Activated CD8-positive, alpha-beta memory T cell treated with anti-CD3 and anti-CD28 coated beads, Interleukin-2, amount 50 U/mL, for 1 hour (primary cell): ENCODE data around the gene AGXT.

Experiments used
- DNase-seq: peaks from one replicate; pipeline ENCODE4 v3.0.0-alpha.2; 2020; ENCODE audit errors: extremely low read depth

The AGXT gene

DNA sequence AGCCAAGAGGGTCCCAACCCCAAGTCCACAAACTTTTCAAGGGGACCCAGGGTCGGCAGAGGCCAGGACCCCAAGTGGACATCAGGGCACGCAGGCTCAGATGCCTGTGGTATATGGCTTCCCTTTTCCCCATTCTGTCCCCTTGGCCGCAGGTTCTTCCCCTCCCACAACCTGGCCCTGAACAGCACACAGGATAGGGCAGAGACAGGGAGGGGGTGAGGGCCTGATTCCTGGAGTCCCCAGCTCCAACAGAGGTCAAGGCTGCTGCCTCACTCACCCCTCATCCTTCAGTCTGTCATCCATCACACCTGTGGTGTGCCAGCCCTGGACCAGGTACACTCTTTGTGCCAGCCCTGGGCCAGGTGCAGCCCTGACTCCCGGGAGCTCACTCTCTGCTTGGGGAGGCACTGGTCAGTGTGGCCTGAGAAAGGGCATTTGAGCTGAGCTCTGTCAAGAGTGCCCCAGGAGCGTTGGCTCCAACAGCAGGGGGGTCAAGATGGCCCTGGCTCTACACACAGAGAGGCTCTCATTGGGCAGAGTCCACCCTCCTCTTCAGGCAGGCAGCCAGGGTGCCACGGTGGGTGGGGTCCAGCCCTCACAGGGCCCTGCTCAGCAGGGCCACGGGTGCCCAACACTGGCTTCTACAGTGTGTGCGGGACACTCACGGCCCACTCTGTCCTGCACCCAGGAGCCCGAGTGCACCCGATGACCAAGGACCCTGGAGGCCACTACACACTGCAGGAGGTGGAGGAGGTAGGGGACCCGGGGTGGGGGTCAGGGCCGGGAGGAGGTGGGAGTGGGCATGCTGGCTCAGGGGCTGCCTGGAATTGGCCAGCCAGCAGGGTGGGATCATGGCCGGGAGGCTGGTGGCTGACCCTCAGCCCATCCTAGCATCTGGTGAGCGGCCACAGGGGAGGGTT is 1.6 kb downstream of the AGXT start:
- DNase-seq: no peak

DNA sequence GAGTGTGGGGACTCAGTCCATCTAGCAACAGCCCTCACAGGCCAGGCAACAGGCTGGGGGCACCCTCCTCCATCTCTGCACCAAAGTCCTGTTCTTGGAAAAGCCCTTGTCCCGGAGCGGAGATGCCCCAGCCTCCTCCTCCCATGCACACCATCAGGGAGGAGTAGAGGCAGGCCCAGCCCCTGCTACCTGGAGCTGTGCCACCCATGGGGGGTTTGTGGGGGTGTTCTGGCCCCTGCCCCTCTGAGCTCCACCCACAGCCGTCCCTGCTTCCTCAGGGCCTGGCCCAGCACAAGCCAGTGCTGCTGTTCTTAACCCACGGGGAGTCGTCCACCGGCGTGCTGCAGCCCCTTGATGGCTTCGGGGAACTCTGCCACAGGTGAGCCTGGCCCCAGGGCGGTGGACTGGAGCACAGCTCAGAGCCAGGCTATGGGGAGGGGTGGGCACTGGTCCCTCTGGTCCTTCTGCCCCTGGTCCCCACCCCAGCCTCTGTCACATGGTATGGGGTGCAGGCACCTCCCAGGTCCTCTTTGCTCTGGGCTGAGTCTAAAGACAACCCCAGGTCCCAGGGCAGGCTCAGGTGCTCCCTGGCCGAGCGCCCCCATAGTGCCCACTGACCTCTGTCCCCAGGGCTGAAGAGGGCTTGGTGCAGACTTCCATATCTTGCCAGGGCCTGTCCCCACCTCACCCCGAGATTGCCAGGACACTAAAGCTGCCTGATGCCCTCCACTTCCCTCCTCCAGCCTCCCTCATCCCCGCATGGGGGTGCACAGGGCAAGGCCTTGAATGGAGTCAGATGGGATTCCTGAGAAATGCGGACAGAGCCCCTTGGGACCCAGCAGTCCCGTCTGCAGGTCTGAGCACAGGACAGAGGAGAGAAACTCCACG is 2.7 kb downstream of the AGXT start:
- DNase-seq: no peak

DNA sequence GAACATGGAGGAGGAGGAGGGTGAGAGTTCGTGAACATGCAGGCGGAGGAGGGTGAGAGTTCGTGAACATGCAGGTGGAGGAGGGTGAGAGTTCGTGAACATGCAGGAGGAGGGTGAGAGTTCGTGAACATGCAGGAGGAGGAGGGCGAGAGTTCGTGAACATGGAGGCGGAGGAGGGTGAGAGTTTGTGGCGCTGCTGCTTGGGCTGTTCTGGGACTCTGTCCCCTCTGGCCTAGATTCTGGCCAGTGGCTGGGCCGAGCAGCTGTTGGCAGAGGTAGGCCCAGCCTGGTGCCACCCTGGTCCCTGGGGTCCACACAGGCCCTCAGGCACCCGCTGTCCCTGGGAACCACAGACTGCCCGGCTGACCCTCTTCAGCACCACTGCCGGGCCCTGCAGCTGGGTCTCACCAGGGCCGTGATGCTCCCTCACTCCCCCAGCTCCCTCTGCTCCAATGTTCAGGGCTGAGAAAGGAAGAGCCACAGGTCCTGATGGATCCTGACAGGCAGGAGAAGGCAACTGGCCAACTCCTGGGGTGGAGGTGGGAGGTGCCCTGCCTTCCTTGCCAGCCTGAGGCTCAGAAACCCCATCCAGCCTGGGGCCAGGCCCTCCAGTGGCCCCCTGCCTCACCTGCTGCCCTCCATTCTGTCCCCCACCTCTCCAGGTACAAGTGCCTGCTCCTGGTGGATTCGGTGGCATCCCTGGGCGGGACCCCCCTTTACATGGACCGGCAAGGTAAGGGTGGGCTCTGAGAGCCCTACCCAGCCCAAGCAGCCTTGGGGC is 3.9 kb downstream of the AGXT start:
- no peak for DNase-seq

DNA sequence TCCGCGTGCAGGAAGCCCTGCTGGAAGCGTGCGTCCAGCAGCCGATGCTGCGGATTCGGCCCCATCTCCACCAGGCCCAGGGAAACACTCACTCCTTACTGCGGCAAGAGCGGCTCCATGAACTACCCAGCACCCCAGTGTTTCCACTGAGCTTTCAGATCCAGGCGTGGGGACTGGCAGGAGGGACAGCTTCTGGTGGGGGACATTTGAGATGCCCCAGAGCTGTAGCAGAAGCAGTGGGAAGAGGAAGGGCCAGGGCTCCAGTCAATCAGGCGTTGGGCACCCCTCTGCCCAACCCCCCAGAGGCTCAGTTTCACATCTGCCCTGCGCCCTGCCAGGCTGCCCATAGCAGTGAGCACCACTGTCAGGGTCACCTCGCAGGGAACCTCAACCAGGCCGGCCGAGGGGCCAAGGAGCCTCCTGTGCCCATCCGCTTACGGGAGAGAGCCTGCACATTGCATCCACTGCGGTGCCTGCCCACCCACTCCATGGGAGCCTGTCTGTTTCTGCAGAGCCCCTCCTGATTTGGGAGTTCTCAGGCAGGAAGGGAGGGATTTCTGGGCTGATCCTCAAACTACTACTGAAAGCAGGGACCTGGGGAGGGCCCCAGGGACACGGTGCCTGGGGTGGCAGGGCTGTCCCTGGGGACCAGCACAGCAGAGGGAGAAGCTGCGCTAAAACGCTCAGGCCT is 4.6 kb downstream of the AGXT start:
- DNase-seq: no peak

DNA sequence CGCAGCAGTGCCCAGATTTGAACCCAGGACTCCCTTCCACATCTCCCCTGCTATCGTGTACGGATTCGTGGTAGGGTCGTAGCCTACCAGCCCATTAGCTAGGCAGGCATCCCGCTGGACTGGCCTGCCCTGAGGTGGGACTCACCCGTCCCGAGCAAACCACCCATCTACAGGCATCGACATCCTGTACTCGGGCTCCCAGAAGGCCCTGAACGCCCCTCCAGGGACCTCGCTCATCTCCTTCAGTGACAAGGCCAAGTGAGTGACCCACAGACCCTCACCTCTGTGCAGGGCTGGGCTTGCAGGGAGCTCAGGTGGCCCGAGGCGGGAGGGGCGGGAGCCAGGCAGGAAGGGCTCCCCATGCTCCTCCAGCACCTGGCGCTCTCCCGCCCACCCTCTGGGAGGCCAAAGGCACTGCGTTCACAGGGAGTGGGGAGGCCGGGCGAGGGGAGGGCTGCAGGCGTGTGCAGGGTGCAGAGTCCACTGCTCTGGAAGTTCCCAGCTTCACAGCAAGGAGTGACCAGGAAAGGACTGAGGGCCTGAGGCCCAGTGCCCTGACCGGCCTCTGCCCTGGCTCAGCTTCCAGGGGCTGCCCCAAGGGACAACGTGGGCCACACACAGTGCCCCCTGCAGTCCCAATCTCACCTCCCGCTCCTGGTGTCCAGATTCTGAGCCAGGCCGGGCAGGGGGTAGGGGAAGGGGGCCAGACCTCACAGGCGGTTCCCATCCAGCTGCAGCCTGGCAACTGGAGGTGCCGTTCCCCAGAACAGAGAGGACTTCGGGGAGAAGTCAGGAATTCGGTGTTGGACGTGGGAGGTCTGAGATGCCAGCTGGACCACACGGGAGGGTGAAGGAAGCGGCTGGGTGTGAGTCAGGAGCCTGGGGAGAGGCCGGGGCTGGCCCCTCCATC is 5.4 kb downstream of the AGXT start:
- DNase-seq: no peak

DNA sequence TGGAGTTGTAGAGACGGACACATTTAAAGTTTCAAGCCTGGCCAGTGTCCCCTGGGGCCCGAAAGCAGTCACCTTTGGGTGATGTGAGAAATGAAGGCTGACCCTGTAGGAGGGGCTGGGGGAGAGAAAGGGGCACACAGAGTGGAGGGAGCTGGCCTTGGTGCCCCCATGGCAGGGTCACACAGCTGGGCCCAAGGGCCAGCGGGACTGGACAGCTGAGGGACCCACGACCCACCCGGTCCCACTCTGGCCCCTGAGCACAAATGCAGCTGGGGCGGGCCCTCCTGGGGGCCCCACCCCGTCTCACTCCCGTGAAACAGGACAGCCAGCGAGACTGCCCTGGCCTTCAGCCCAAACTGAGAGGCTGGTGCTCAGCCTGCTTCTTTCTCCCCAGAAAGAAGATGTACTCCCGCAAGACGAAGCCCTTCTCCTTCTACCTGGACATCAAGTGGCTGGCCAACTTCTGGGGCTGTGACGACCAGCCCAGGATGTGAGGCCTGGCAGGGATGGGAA is 6.1 kb downstream of the AGXT start:
- DNase-seq: no peak

DNA sequence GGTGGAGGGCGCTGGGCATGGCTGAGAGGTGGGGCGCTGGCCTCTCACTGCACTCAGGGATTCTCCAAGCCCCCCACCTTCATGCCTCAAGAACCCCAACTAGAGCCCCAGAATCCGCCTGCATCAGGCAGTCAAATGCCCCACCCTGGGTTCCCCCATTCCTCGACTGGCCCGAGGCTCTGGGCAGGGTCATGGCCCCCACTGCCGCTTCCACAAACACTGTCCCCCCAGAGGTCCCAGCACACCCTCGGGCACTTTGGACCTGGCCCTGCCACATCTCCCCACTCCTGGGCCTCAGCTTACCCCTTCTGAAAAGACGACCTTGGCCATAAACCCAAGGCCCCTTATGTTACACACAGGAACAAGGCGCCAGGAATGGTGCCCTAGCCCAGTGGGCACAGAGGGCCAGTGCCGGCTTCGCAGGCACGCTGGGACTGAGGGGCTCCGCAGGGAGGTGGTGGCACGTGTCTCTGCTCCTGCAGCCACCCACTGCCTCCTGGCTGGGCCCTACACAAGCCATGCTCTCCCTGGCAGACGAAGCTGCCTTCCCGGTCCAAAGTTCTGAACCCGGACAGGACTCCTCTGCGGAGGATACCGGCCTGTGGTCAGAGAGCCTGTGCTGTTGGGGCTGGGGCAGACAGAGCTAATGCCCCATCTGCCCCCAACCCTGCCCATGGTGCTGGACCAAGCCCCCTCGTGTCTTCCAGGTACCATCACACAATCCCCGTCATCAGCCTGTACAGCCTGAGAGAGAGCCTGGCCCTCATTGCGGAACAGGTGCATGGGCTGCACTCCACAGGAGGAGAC is 6.8 kb downstream of the AGXT start:
- no peak for DNase-seq

GRCh38 chr2:240876035-240876474 is 7.4 kb downstream of the AGXT start:
- DNase-seq: no peak

DNA sequence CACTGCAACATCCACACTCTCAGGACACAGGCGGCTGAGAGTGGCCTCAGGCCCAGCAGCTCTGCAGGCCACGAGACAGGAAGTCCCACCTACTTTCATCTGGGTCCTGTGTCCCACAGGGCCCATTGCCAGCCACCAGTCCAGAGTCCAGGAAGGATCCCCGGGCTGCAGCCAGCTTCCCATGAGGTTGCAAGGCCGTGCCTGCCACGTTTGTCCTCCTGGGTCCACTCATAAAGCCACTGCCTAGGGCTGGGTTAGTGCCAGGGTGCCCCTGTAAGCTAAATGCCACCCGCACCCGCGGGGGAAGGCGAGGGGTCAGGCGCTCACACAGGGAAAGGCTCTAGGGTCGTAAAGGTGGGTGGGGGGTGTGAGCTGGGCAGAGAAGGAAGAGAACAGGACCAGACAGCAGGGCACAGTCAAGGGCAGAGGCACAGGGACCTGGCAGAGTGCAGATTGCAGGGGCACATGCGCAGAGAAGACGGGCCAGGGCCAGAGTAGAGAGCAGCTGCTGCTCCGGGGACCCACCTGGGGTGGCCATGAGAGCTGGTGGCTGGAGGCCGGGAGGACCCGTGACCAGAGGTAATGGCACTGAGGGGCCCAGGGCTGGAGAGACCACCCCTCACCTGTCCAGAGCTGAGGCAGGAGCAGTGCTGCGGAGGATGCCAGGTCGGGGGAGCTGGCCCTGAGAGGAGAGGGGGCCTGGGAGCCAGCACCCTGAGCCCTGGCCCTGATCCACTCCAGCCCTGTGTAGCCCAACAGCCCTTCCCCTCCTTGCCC is 8.0 kb downstream of the AGXT start:
- DNase-seq: no peak

GRCh38 chr2:240877460-240878340 is 9.1 kb downstream of the AGXT start:
- DNase-seq: no peak

GRCh38 chr2:240878341-240878936 is 9.8 kb downstream of the AGXT start:
- DNase-seq: no peak

DNA sequence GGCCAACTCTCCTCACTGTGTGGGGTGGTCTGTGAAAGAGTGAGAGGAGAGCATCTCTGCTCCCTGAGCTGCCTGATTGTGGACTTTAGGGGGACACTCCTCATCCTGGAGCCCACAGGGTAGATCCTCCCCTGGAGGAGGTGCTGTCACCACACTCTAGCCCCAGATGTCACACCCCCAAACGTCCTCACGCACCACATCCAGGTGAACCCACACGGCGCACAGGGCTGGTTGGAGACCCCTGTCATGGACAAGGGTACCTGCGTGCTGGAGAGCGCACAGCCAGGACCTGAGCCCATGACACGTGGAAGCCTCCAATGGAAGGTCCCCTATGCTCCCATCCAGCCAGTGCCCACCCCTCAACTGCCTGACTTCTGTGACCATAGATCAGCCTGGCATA is 10.5 kb downstream of the AGXT start:
- no peak for DNase-seq

- no peak for DNase-seq
Measured at GRCh38 chr2:240881913-240882312, 13.3 kb downstream of the AGXT start.

DNA sequence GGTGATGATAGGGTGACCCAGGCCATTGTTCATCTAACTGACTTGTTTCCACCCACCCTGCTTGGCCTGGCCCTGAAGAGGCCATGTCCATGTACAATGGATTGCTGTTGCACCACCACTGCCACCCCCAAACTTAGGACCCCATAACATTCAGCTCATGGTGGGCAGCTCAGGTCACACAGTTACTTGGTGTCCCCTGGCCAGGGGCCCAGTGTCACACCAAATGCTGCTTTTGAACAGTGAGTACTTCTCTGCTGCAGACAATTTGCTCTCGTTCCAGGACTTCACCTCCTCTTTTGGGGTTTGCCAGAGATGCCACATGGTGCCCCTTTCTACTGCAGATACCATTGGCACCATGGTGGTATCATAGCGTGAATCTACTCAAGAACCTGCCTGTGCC is 15.6 kb downstream of the AGXT start:
- no peak for DNase-seq

- no peak for DNase-seq
Measured at GRCh38 chr2:240884745-240885144, 16.1 kb downstream of the AGXT start.

DNA sequence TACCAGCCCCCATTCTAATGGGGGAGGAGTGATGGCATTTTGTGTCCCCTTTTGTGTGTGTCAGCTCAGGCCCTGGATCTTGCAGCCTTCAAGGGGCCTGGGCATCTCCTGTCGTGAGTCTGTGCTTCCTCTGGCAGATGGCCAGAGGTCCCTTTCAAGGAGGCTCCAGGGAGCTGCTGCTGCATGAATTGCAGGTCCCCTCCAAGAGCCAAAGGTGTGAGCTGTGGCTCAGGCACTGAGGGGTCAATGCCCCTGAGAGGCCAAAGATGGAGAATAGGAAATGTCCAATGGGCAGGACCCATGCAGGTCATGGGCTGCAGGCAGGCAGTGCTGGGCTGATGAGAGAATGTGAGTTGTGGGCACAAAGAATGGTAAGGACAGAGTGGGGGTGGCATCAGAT is 16.9 kb downstream of the AGXT start:
- DNase-seq: no peak

- DNase-seq: no peak
Measured at GRCh38 chr2:240886023-240886565, 17.5 kb downstream of the AGXT start.
